Tibial artery (tissue), 4 donors: Measurements from ENCODE around the gene WWC1.
"Not testable (repeated sequence)": the region's sequence is repeated elsewhere in the genome, so short reads cannot be mapped to it uniquely, and the experiment has no call there.

Experiments used
- DNase-seq, 2 donors: peaks; one replicate each; pipeline ENCODE4 v3.0.0-alpha.2; 2019
- H3K27ac ChIP-seq, 2 donors: fragments of 200-600 bp; sonication (generic) in 1 of 2; 1 replicate in 1 of 2; 2 replicates in 1 of 2; pipeline ENCODE4 v1.5.1; 2018 to 2019; ENCODE audit warnings: mild to moderate bottlenecking in 1 of 2
- H3K27me3 ChIP-seq, 2 donors: fragments of 200-600 bp; sonication (generic) in 1 of 2; one replicate each; pipeline versions ENCODE4 v1.5.1 to v1.6.0; 2016 to 2019
- H3K36me3 ChIP-seq, 3 donors: fragments of 200-600 bp; sonication (generic) in 2 of 3; one replicate each; pipeline ENCODE4 v1.5.1; 2016 to 2019; ENCODE audit warnings: mild to moderate bottlenecking in 2 of 3
- H3K4me1 ChIP-seq, 4 donors: fragments of 200-600 bp; sonication (generic) in 2 of 4; 1 replicate in 3 of 4; 2 replicates in 1 of 4; pipeline ENCODE4 v1.5.1; 2016 to 2019
- H3K4me3 ChIP-seq, 2 donors: fragments of 200-600 bp; sonication (generic) in 1 of 2; 1 replicate in 1 of 2; 2 replicates in 1 of 2; pipeline ENCODE4 v1.5.1; 2018 to 2019; ENCODE audit warnings: mild to moderate bottlenecking in 2 of 2
- H3K9me3 ChIP-seq, 3 donors: fragments of 200-600 bp; sonication (generic) in 1 of 3; one replicate each; pipeline ENCODE4 v1.5.1; 2016 to 2019
- intact Hi-C: fragments of 100-400 bp; cut with DNase I; formaldehyde crosslinking; loops from one replicate; pipeline ENCODE4 v1.15.0; 2023; ENCODE audit warnings: low total_unique reads
- TF ChIP-seq, protein P1 (sequence below), 2 experiments: fragments of 200-600 bp in 1 of 2; fragments of 450-650 bp in 1 of 2; IDR thresholded peaks; one replicate each; pipeline ENCODE4 v1.5.1; 2017 to 2019; ENCODE audit warnings: antibody characterized with exemption in 2 of 2, mild to moderate bottlenecking in 1 of 2, moderate library complexity in 1 of 2

WWC1 gene

GRCh38 chr5:168339109-168339771 lies 47.8 kb downstream of the WWC1 start:
- TF ChIP-seq, protein P1, sequence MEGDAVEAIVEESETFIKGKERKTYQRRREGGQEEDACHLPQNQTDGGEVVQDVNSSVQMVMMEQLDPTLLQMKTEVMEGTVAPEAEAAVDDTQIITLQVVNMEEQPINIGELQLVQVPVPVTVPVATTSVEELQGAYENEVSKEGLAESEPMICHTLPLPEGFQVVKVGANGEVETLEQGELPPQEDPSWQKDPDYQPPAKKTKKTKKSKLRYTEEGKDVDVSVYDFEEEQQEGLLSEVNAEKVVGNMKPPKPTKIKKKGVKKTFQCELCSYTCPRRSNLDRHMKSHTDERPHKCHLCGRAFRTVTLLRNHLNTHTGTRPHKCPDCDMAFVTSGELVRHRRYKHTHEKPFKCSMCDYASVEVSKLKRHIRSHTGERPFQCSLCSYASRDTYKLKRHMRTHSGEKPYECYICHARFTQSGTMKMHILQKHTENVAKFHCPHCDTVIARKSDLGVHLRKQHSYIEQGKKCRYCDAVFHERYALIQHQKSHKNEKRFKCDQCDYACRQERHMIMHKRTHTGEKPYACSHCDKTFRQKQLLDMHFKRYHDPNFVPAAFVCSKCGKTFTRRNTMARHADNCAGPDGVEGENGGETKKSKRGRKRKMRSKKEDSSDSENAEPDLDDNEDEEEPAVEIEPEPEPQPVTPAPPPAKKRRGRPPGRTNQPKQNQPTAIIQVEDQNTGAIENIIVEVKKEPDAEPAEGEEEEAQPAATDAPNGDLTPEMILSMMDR (IDR thresholded peaks at IDR 0.05) = no peak
- Histone ChIP-seq H3K27ac (no peak overlapping the region), H3K4me3 (no peak overlapping the region), H3K9me3 (no peaks in the 10 kb centered on the region), H3K36me3 (no peaks in the 10 kb centered on the region), H3K27me3 (peaks cover 0 to 3% of the 10 kb centered on the region in 2 donors), H3K4me1 (peaks cover 0 to 4% (median 0%) of the 10 kb centered on the region in 4 donors)
- peak in 1 of 2 donors; percentile 9 for DNase-seq
- intact Hi-C loops = no loop called here

DNA sequence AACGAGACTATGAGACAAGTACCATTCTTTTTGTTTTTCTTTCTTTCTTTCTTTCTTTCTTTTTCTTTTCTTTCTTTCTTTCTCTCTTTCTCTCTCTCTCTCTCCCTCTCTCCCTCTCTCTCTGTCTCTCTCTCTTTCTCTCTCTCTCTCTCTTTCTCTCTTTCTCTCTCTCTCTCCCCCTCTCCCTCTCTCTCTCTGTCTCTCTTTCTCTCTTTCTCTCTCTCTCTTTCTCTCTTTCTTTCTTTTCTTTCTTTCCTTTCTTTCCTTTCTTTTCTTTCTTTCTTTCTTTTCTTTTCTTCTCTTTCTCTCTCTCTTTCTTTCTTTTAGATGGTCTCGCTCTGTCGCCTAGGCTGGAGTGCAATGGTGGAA lies 48.3 kb downstream of the WWC1 start:
- H3K27me3 ChIP-seq, DNase-seq, H3K9me3 ChIP-seq, H3K36me3 ChIP-seq, H3K4me1 ChIP-seq, H3K4me3 ChIP-seq, H3K27ac ChIP-seq, intact Hi-C loops: not testable (repeated sequence)

GRCh38 chr5:168340487-168340886 lies 49.0 kb downstream of the WWC1 start:
- H3K9me3 ChIP-seq = no peaks in the 10 kb centered on the region
- H3K36me3 ChIP-seq = no peaks in the 10 kb centered on the region
- H3K27ac ChIP-seq = no peak overlapping the region
- peaks cover 0 to 3% of the 10 kb centered on the region in 2 donors for H3K27me3 ChIP-seq
- DNase-seq = no peak
- intact Hi-C loops = no loop called here
- no peaks in the 10 kb centered on the region for H3K4me1 ChIP-seq
- TF ChIP-seq, protein P1 (IDR thresholded peaks at IDR 0.05) = no peak
- H3K4me3 ChIP-seq = no peak overlapping the region

DNA sequence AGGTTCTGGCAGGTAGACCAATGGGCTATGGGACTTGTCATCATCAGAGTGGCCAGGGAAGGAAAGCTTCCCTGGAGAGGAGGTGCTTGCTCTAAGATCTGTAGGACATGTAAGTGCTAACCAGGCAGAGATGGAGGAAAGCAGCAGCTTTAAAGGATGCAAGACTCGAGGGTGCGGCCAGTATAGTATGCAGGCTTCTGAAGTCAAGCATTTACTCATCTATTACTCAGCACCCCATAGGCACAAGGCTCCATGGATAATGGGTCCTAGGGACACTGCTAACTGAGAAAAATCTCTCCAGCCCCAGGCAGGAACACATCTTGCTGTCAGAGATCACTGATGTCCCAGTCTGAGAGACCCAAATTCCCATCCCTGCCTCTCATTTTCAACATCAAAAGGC lies 49.7 kb downstream of the WWC1 start:
- TF ChIP-seq, protein P1 (IDR thresholded peaks at IDR 0.05) = no peak
- no peak overlapping the region for H3K4me3 ChIP-seq
- intact Hi-C loops = no loop called here
- no peak overlapping the region for H3K27ac ChIP-seq
- peaks cover 0 to 4% (median 0%) of the 10 kb centered on the region in 4 donors for H3K4me1 ChIP-seq
- H3K9me3 ChIP-seq = no peaks in the 10 kb centered on the region
- H3K36me3 ChIP-seq = no peaks in the 10 kb centered on the region
- peak in 1 of 2 donors; percentile 21 for DNase-seq
- H3K27me3 ChIP-seq = peaks cover 0 to 3% of the 10 kb centered on the region in 2 donors

- TF ChIP-seq, protein P1 (IDR thresholded peaks at IDR 0.05) = no peak
- no peak overlapping the region for H3K4me3 ChIP-seq
- no peaks in the 10 kb centered on the region for H3K9me3 ChIP-seq
- peaks cover 0 to 4% of the 10 kb centered on the region in 2 donors for H3K27me3 ChIP-seq
- no peak for DNase-seq
- intact Hi-C loops = no loop called here
- H3K27ac ChIP-seq = no peak overlapping the region
- H3K36me3 ChIP-seq = no peaks in the 10 kb centered on the region
- peaks cover 0 to 10% (median 0%) of the 10 kb centered on the region in 4 donors for H3K4me1 ChIP-seq
These were observed 50.8 kb downstream of the WWC1 start for GRCh38 chr5:168342151-168342825.

DNA sequence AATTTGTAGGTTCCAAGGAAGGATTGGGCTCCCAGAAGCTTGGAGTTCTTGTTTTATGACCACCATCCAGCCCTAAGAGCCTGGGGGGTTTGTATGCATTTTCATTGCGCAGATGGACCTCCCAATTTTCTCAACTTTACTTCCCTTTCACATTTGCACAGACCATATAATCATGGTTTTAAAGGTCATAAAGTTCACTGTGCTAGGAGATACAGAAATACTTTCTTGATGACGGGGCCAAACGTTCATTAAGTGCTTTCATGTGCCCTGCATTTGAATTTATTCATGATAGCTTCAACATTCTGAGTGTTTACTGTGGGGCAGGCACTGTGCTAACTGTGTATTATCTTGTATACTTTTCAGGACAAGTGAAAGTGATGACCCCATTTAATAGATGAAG lies 51.5 kb downstream of the WWC1 start:
- H3K4me3 ChIP-seq = no peak overlapping the region
- TF ChIP-seq, protein P1 (IDR thresholded peaks at IDR 0.05) = no peak
- intact Hi-C loops = no loop called here

More for the DNA sequence above, 51.5 kb downstream of the WWC1 start:
- no peak for DNase-seq
- Histone ChIP-seq H3K36me3 (no peaks in the 10 kb centered on the region), H3K9me3 (no peaks in the 10 kb centered on the region), H3K27me3 (peaks cover 0 to 7% of the 10 kb centered on the region in 2 donors), H3K27ac (no peak overlapping the region), H3K4me1 (peaks cover 0 to 15% (median 0%) of the 10 kb centered on the region in 4 donors)
